DLD1 (cell line): Measurements from ENCODE around the gene BTBD9.

Experiments
- in situ Hi-C: cut with HindIII; loops from 2 replicates; pipeline ENCODE4 v1.10.0; 2017; ENCODE audit warnings: low sequenced_read_pairs

Gene BTBD9

DNA sequence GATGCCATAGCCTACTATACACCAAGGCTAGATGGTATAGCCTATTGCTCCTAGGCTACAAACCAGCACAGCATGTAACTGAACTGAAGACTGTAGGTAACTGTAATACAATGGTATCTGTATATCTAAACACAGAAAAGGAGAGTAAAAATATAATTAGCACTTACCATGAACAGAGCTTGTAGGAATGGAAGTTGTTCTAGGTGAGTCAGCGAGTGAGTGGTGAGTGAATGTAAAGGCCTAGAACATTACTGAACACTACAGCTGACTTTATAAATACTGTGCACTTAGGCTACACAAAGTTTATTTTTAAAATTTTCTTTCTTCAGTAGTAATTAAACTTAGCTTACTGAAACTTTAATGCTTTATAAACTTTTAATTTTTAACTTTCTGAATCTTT lies 129.5 kb downstream of the BTBD9 start:
- in situ Hi-C loops, result no loop called here

- in situ Hi-C loops, result no loop called here
Observed at GRCh38 chr6:38509713-38510112, 130.0 kb downstream of the BTBD9 start.

DNA sequence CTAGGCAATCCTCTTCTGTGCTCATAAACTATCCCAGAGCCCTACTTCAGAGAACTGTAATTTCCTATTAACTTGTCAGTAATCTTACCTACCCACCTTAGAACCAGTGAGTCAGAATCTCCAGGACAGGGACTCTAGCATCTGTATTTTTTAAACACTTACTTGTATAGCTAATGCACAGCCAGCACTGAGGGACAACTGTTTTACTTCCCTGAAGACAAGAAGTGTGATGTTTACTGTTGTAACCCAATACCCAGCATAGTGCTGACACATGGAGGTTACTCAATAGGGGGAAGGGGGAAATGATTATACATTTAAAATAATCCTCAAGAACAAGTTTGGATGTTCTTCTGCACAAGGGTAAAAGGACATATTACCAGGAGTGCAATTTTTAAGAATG lies 130.8 kb downstream of the BTBD9 start:
- in situ Hi-C loops, result no loop called here

- in situ Hi-C loops, result no loop called here
Observed at GRCh38 chr6:38508286-38508685, 131.4 kb downstream of the BTBD9 start.

GRCh38 chr6:38507173-38507572 lies 132.6 kb downstream of the BTBD9 start:
- in situ Hi-C loops, result no loop called here

GRCh38 chr6:38505826-38506225 lies 133.9 kb downstream of the BTBD9 start:
- in situ Hi-C loops, result no loop called here

DNA sequence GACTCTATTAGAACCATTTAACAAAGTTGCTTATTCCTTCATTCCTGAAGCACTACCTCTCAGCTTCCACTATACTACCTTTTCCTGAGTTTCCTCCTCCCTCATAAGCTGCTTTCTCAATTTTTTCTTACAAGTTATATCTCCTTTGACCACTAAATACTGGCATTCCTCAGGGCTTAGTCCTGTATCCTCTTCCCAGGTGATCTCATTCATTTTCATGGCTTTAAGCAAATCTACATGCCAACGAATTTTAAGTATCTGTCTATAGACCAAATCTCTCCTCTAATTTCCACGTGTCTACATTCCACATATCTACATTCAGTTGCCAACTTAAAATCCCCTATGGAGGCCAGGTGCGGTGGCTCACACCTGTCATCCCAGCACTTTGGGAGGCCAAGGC lies 134.7 kb downstream of the BTBD9 start:
- in situ Hi-C loops, result no loop called here

DNA sequence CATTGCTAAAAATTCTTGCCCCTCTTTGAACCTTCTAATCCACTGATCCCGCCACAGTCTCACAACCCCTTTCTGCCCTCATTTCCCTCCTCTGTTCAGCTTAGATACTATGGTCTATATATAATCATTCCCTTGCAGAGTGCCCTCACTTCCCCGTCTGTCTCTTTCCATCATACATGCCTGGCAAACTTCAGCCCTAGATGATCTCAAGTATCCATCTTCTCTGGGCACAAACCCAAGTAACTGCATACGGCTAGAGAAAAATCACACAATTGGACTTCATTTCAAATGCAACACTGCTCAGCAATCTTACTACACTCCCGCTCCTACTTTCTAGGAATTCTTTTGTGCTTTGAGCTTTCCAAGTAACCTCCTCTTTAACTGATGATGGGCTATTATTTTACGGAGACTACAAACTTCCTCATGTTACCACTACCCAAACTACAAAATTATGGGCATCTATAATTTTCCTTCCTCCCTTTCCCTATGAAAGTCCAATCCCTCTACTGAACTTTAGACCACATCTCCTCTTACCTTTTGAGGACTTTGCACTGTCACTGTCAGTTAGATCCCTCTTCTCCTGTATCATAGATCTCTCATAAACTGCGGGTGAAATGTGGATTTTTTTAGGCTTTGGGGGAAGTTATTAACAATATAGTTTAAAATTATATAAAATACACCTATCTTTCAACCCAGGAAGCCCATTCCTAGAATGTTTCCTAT lies 135.6 kb downstream of the BTBD9 start:
- in situ Hi-C loops, result no loop called here

- in situ Hi-C loops, result no loop called here
Observed at GRCh38 chr6:38503032-38503773, 136.5 kb downstream of the BTBD9 start.

- in situ Hi-C loops, result no loop called here
Observed at GRCh38 chr6:38502423-38502822, 137.3 kb downstream of the BTBD9 start.

GRCh38 chr6:38501931-38502330 lies 137.8 kb downstream of the BTBD9 start:
- in situ Hi-C loops, result no loop called here

DNA sequence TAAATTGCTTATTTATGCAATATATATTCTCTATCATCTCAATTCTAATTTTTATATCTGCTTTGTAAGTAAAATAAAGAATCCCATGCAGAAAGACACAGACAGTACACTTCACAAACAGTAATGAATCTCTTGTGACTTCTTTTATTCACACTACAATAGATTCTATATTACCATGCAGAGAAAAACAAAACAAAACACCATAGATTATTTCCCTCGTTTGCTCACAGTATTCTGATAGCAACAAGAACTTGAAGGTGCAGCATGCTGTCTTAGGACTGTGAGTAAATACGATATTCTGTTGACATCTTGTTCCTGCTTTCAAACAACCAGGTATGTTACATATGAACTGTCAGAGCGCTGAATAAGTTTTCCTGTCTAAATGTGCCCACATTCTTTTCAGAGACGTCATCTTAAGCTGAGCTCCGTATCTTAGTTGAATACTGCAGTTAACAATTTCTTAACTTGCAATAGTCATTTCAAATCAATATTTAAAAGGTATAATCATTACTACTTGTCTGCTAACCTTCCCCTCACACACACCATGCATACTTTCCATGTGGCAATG lies 140.1 kb downstream of the BTBD9 start:
- in situ Hi-C loops, result no loop called here

- in situ Hi-C loops, result no loop called here
Observed at GRCh38 chr6:38498805-38499445, 140.8 kb downstream of the BTBD9 start.

GRCh38 chr6:38498085-38498484 lies 141.6 kb downstream of the BTBD9 start:
- in situ Hi-C loops, result no loop called here

DNA sequence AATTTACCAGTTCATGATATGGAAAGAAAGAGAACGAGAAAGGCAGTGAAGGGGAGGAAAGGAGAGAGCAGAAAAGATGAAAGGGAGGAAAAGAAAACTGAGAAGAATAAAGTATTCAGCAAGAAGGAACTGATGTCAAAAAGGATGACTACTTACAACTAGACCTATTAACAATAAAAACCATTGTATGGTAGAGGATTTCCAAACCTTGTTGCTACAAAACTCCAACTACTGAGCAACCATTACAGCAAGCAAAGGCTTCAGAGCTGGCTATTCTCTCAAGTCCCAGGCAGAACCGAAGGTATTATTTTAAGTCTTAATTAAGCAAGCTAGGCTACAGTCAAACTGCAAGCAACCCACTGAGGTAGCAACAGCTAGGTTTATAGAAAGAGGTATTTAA lies 142.2 kb downstream of the BTBD9 start:
- in situ Hi-C loops, result no loop called here

GRCh38 chr6:38495922-38496635 lies 143.7 kb downstream of the BTBD9 start:
- in situ Hi-C loops, result no loop called here

DNA sequence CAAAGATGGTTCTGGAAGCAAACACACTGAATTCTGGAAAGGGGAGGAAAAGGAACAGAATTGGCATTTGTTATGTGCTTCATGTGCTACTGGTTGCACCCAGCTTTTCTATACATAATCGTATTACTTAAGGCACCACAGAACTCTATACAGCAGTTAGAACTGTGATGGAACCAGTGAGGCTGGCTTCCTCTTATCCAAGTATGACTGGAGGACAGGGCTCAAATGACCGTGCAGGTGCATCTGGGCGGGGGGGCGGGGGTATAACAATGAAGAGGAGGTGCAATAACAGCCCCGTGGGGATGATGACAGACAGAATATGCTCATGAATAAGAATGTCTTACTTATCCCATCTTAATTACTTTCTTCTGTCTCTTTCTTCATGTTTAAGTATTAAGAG lies 144.2 kb downstream of the BTBD9 start:
- in situ Hi-C loops, result no loop called here

- in situ Hi-C loops, result no loop called here
Observed at GRCh38 chr6:38493931-38494547, 145.7 kb downstream of the BTBD9 start.

DNA sequence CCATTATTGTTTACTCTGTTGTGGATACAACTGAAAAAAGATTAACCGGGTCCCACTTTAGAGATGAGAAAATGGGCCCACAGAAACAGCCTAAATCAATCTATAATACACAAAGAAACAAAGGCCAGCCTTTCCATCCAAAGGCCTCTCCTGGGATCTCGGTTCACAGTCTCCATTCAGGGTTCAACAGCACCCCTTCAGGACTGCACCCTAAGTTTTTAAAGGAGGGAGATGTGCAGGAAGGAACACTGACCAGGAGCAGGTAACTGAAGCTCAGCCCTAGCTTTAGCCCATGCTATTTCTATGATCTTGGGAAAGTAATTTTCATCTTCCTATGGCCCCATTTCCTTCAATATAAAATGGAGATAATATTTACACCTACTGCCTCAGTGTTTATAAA lies 147.7 kb downstream of the BTBD9 start:
- in situ Hi-C loops, result no loop called here

DNA sequence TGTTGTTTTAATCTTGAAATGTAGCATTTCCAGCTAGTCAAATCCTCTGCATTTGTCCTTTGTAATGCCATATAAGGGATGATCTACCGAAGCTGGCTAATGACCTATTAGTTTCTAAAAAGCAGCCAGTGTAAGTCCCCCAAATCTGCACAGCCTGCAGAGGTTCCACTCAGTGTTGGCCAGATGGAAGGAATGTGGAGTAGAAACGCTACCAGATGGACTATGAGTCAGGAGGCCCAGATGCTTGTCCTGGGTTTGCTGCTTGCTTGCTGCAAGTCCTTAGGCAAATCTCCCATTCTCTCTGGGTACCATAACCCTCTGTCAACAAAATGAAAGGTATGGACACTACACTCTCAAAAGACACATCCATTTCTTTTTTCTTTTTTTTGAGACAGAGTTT lies 149.8 kb downstream of the BTBD9 start:
- in situ Hi-C loops, result no loop called here

DNA sequence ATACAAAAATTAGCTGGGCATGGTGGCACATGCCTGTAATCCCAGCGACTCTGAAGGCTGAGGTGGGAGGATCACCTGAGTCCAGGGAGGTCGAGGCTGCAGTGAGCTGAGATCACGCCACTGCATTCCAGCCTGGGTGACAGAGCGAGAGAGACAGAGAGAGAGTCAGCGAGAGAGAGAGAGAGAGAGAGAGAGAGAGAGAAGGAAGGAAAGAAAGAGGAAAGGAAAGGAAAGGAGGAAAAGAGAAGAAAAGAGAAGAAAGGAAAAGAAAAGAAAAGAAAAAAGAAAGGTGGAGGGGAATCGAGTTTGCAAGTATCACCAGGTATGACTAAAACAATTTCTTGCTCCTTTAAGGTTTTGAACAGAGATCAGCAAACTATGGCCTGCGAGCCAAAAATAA lies 152.3 kb downstream of the BTBD9 start:
- in situ Hi-C loops, result no loop called here
